GM19035 (cell line): ENCODE results near the gene LRRC43.
"Not testable (repeated sequence)": the region's sequence is repeated elsewhere in the genome, so short reads cannot be mapped to it uniquely, and the experiment has no call there.

ENCODE experiments used
- ATAC-seq: cut with Tn5 transposase; IDR thresholded peaks from one replicate; pipeline ENCODE4 v1.9.1; 2021; ENCODE audit not compliant: unreplicated experiment

The LRRC43 gene

GRCh38 chr12:122190842-122191668, 8.1 kb downstream of the LRRC43 start:
- ATAC-seq: no peak

GRCh38 chr12:122192441-122192840, 9.5 kb downstream of the LRRC43 start:
- no peak for ATAC-seq

DNA sequence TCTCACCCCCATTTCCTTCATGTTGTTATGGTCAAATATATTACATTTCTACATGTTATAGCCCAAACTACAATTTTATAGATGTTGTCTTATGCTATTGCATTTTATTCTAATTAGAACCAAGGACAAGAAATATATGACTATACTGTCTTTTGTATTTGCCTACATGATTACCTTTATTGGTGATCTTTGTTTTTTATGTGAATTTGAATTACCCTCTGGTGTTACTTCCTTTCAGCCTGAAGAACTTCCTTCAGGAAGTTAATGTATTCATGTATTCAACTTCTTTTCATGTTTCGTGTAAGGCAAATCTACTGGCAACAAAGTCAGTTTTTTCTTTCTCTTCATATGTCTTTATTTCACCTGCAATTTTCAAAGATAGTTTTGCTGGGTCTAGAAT, 11.9 kb downstream of the LRRC43 start:
- no peak for ATAC-seq

- no peak for ATAC-seq
These were observed 12.5 kb downstream of the LRRC43 start for GRCh38 chr12:122195405-122195804.

- ATAC-seq: no peak
These were observed 14.7 kb downstream of the LRRC43 start for GRCh38 chr12:122197612-122197966.

DNA sequence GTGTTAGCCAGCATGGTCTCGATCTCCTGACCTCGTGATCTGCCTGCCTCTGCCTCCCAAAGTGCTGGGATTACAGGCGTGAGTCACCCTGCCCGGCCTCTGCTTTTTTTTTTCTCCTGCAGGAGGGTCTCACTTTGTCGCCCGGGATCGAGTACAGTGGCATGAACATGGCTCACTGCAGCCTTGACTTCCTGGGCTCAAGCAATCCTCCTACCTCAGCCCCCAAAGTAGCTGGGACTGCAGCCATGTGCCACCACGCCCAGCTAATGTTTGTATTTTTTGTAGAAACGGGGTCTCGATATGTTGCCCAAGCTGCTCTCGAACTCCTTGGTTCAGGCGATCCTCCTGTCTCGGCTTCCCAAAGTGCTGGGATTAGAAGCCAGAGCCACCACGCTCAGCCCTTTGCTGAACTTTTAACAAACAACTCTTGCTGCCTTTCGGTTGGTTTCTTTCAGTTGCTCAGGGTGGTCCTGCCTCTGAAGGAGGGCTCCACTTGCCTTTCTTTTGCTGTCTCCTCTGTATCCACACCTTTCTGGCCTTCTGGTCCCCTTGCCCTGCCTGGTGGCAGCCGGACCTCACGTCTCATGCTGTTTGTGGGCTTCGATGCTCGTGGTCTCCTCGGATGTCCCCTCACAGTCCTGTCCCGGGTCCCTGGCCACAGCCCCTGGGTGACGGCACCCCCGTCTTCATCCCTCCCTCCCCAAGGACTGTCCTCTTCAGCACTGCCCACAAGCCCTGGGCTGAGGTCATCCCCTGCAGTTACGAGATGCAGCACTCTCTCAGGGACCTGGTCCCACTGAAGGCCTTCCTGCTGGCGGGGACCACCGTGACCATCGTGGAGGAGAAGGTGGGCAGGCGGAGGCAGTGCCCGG, 16.8 kb downstream of the LRRC43 start:
- ATAC-seq: no peak

- no peak for ATAC-seq
These were observed 17.7 kb downstream of the LRRC43 start for GRCh38 chr12:122200541-122201175.

DNA sequence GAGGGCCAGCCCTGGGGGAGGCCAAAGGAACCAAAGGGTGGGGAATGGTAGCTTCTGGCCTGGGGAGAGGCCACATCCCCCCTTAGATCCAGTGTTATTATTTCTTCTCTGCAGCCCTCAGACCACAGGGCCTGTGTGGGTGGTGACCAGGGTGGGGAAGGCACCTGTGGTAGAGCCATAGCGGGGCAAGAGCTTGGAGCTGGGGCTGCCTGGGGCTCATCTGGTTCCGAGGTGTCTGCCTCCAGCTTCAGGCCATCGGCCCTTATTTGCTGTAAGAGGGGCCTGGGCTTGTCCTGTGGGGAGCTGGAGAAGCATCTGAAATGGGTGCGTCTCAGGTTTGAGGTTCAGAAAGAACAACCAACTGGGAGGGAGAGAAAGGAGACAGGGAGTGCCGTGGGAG, 18.5 kb downstream of the LRRC43 start:
- no peak for ATAC-seq

- no peak for ATAC-seq
These were observed 19.1 kb downstream of the LRRC43 start for GRCh38 chr12:122202017-122202416.

DNA sequence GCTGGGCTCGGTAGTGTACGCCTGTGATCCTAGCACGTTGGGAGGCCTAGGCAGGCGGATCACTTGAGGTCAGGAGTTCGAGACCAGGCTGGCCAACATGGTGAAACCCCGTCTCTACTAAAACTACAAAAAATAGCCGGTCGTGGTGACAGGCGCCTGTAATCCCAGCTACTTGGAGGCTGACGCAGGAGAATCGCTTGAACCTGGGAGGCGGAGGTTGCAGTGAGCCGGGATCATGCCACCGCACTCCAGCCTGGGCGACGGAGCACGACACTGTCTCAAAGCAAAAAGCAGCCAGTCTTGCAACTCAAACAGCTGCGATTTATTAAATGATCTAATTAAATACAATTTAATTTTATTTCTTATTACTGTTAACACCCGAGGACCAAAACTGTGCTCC, 19.9 kb downstream of the LRRC43 start:
- not testable (repeated sequence) for ATAC-seq

GRCh38 chr12:122203301-122204166, 20.6 kb downstream of the LRRC43 start, which contains the start of gene B3GNT4:
Gene B3GNT4, plus strand, starts transcription at chr12:122203709. Its CDS starts 910 bp downstream, at chr12:122204619.
- no peak for ATAC-seq

DNA sequence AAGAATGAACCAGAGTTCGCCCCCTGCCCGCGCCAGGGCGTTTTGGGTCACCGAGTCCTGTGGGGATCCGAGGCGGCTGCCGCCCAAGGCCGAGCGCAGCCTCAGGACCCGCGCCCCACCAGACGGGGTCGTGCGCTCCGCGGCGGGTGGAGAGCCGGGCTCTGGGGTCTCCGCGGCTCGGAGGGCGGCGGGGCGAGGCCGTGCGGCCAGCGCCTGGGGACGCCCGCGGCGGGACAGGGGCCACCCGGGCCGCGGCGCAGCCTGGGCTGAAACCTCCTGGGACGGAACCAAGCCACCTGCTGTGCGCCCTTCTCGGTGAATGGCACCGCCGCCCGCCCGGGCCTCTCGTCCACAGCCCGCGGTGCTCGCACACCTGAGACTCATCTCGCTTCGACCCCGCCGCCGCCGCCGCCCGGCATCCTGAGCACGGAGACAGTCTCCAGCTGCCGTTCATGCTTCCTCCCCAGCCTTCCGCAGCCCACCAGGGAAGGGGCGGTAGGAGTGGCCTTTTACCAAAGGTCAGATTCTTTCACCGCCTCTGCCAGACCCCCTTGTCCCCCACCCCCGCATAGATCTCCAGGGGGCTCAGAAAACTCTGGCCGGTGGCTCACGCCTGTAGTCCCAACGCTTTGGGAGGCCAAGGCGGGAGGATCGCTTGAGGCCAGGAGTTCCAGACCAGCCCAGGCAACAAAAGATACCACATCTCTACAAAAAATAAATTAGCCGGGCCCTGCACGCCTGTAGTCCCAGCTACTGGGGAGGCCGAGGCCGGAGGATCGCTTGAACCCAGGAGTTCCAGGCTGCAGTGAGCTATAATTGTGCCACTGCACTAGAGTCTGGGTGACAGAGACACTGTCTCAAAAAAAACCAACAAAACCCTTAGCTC, 21.5 kb downstream of the LRRC43 start:
- no peak for ATAC-seq

- no peak for ATAC-seq
These were observed 22.4 kb downstream of the LRRC43 start for GRCh38 chr12:122205053-122205925.

DNA sequence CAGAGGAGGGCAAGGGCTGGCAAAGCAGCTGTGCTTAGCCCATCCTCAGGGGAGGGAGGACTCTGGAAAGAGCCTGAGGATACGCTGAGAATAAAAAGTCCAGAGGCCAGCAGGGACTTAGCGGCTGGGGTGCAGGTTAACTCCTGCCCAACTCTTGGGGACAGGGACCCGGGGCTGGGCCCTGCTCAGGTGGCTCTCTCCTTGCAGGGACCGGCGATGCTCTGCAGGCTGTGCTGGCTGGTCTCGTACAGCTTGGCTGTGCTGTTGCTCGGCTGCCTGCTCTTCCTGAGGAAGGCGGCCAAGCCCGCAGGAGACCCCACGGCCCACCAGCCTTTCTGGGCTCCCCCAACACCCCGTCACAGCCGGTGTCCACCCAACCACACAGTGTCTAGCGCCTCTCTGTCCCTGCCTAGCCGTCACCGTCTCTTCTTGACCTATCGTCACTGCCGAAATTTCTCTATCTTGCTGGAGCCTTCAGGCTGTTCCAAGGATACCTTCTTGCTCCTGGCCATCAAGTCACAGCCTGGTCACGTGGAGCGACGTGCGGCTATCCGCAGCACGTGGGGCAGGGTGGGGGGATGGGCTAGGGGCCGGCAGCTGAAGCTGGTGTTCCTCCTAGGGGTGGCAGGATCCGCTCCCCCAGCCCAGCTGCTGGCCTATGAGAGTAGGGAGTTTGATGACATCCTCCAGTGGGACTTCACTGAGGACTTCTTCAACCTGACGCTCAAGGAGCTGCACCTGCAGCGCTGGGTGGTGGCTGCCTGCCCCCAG, 23.4 kb downstream of the LRRC43 start:
- no peak for ATAC-seq

DNA sequence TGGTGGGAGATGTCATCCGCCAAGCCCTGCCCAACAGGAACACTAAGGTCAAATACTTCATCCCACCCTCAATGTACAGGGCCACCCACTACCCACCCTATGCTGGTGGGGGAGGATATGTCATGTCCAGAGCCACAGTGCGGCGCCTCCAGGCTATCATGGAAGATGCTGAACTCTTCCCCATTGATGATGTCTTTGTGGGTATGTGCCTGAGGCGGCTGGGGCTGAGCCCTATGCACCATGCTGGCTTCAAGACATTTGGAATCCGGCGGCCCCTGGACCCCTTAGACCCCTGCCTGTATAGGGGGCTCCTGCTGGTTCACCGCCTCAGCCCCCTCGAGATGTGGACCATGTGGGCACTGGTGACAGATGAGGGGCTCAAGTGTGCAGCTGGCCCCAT, 24.1 kb downstream of the LRRC43 start:
- ATAC-seq: no peak

- ATAC-seq: no peak
These were observed 24.5 kb downstream of the LRRC43 start for GRCh38 chr12:122207391-122207790.

GRCh38 chr12:122208073-122208820, 25.3 kb downstream of the LRRC43 start:
- no peak for ATAC-seq
